K562 (cell line): ENCODE results near the gene HLA-DOB. TPM values are rescaled to one million over a fixed set of nuclear protein-coding genes. Genes with fewer than 3 reads are reported as not detected.

Source experiments
- ATAC-seq: fragments of 200-7000 bp; cut with Tn5 transposase; 3 replicates; pipeline ENCODE4 v1.9.1; 2020; ENCODE audit warnings: moderate library complexity
- BruUV-seq: library from RNA; stranded (reverse); fragments of 400-500 nt; replicated peaks from 2 replicates; lab custom pipeline; 2021; lab: Mats Ljungman, UMichigan
- CTCF ChIA-PET: fragments of 300-600 bp; formaldehyde crosslinking; extraction: SDS; loops from one replicate; lab custom pipeline; 2021; ENCODE audit warnings: low intra/inter-chr PET ratio; lab: Yijun Ruan, JAX
- POLR2A ChIA-PET: fragments of 300-600, 350-650 bp; sonication (Branson Sonifier 250); formaldehyde crosslinking; extraction: SDS; loops from one replicate; lab custom pipeline; 2021; ENCODE audit warnings: antibody characterized with exemption, inconsistent platforms; lab: Yijun Ruan, JAX
- DNase-seq, 4 experiments: peaks; one replicate each; pipeline versions ENCODE4 v3.0.0 to v3.0.0-alpha.2; 2011 to 2018; ENCODE audit warnings: low spot score in 3 of 4, mixed read lengths in 3 of 4; ENCODE audit errors: extremely low read depth in 1 of 4
- FAIRE-seq: peaks from 2 replicates; lab custom pipeline; 2011; peaks lifted over from hg19 to GRCh38; lab: Jason Lieb, UNC
- H2AFZ ChIP-seq: 2 replicates; pipeline ENCODE4 v1.6.0; 2011; ENCODE audit warnings: low read depth, low read length, control low read depth, inconsistent platforms
- H3K27ac ChIP-seq: fragments of 200-600 bp; 3 replicates; pipeline ENCODE4 v1.8.0; 2011; ENCODE audit warnings: low read depth, mild to moderate bottlenecking, control low read depth, inconsistent platforms, low read length, moderate library complexity, mixed read lengths; ENCODE audit errors: extremely low read depth
- H3K27me3 ChIP-seq, 2 experiments: fragments of 300-600 bp in 1 of 2; 2 replicates in 1 of 2; 3 replicates in 1 of 2; pipeline versions ENCODE4 v1.6.0 to v1.8.0; 2011; ENCODE audit warnings: inconsistent platforms in 2 of 2, low read length in 2 of 2, mild to moderate bottlenecking in 1 of 2, mixed read lengths in 1 of 2, moderate library complexity in 1 of 2; ENCODE audit not compliant: control insufficient read depth in 2 of 2, insufficient read depth in 2 of 2
- H3K36me3 ChIP-seq: fragments of 300-600 bp; 3 replicates; pipeline ENCODE4 v1.8.0; 2011; ENCODE audit warnings: mild to moderate bottlenecking, low read length, inconsistent platforms; ENCODE audit not compliant: control insufficient read depth, insufficient read depth
- H3K4me1 ChIP-seq, 2 experiments: fragments of 200-600 bp in 1 of 2; replicated peaks in 1 of 2; 2 replicates in 1 of 2; 3 replicates in 1 of 2; pipeline versions ENCODE4 v1.5.1 to v1.8.0; 2011; ENCODE audit warnings: inconsistent platforms in 2 of 2, low read length in 2 of 2, mild to moderate bottlenecking in 1 of 2, mixed read lengths in 1 of 2, moderate library complexity in 1 of 2; ENCODE audit not compliant: control insufficient read depth in 2 of 2, insufficient read depth in 2 of 2
- H3K4me2 ChIP-seq: 2 replicates; pipeline ENCODE4 v1.6.1; 2011; ENCODE audit warnings: low read length, control low read depth, inconsistent platforms, mixed read lengths; ENCODE audit not compliant: insufficient read depth
- H3K4me3 ChIP-seq: fragments of 200-600 bp; sonication (generic), shearing (Covaris generic); 2 replicates; pipeline ENCODE4 v1.5.1; 2016; ENCODE audit warnings: control low read depth, inconsistent platforms
- H3K79me2 ChIP-seq: fragments of 200-600 bp; 3 replicates; pipeline ENCODE4 v1.8.0; 2011; ENCODE audit warnings: low read length, inconsistent platforms; ENCODE audit not compliant: control insufficient read depth, insufficient read depth
- H3K9ac ChIP-seq, 2 experiments: 2 replicates each; pipeline versions ENCODE4 v1.6.0 to v1.6.1; 2011; ENCODE audit warnings: low read depth in 2 of 2, low read length in 2 of 2, control low read depth in 1 of 2, inconsistent platforms in 1 of 2, mild to moderate bottlenecking in 1 of 2, mixed read lengths in 1 of 2; ENCODE audit not compliant: insufficient read depth in 1 of 2
- H3K9me1 ChIP-seq: one replicate; pipeline ENCODE4 v1.6.0; 2011; ENCODE audit warnings: inconsistent platforms, mild to moderate bottlenecking, low read length, moderate library complexity; ENCODE audit not compliant: control insufficient read depth, insufficient read depth
- H3K9me3 ChIP-seq: replicated peaks from 2 replicates; pipeline ENCODE4 v1.5.1; 2011; ENCODE audit warnings: low read depth, low read length, inconsistent platforms; ENCODE audit not compliant: control insufficient read depth, insufficient read depth
- H4K20me1 ChIP-seq: replicated peaks from 2 replicates; pipeline ENCODE4 v1.6.1; 2011; ENCODE audit warnings: low read length, inconsistent platforms, mixed read lengths; ENCODE audit not compliant: control insufficient read depth, insufficient read depth
- CHD4 ChIP-seq: fragments of 200-600 bp; sonication (generic); IDR thresholded peaks from 3 replicates; pipeline ENCODE4 v1.6.1; 2012; ENCODE audit warnings: low read depth, mild to moderate bottlenecking, mixed read lengths, low read length, inconsistent platforms; ENCODE audit not compliant: insufficient read depth, insufficient replicate concordance, poor library complexity, severe bottlenecking
- CSDE1 ChIP-seq, 2 experiments: fragments of 450-650 bp; IDR thresholded peaks; 2 replicates each; pipeline ENCODE4 v1.6.1; 2016; ENCODE audit warnings: mild to moderate bottlenecking in 1 of 2
- ETV1 ChIP-seq: fragments of 450-650 bp; conservative IDR thresholded peaks from 2 replicates; pipeline ENCODE4 v1.6.1; 2016; ENCODE audit warnings: missing genetic modification characterization, control low read depth, low read depth, missing compliant biosample characterization
- GTF2A2 ChIP-seq: IDR thresholded peaks from 2 replicates; pipeline ENCODE4 v1.6.1; 2016; ENCODE audit warnings: mild to moderate bottlenecking, missing genetic modification characterization, missing compliant biosample characterization
- NONO ChIP-seq, 2 experiments: fragments of 200-400 bp in 1 of 2; fragments of 450-650 bp in 1 of 2; formaldehyde crosslinking in 1 of 2; IDR thresholded peaks; 2 replicates each; pipeline ENCODE4 v1.6.1; 2017; ENCODE audit warnings: low read depth in 2 of 2, mild to moderate bottlenecking in 2 of 2, moderate library complexity in 2 of 2, low read length in 1 of 2
- TCF3 ChIP-seq: sonication (generic); formaldehyde crosslinking; IDR thresholded peaks from 2 replicates; pipeline ENCODE4 v1.4.0; 2020; ENCODE audit warnings: mild to moderate bottlenecking, missing genetic modification reagents
- U2AF2 ChIP-seq: fragments of 200-400 bp; formaldehyde crosslinking; optimal IDR thresholded peaks from 2 replicates; pipeline ENCODE3; 2017; ENCODE audit warnings: low read depth, mild to moderate bottlenecking, low read length
- WGBS: fragments of 100-300 bp; shearing (Covaris generic); methylation state at CpG from one replicate; pipeline ENCODE4 v1.1.6; 2016; ENCODE audit warnings: low coverage, mixed read lengths; ENCODE audit not compliant: insufficient coverage; ENCODE audit errors: missing lambda C conversion rate; 5-methylcytosine and 5-hydroxymethylcytosine counted together
- in situ Hi-C: fragments of 300-500 bp; cut with MboI; formaldehyde crosslinking; loops from 4 replicates; pipeline ENCODE4 v1.15.0; 2018; ENCODE audit warnings: inconsistent platforms, mixed read lengths
- intact Hi-C: fragments of 100-400 bp; cut with micrococcal nuclease; formaldehyde crosslinking; loops from 2 replicates; pipeline ENCODE4 v1.14.2; 2022
- polyA plus RNA-seq, 8 experiments: library from polyadenylated mRNA; depleted of rRNA in 4 of 8; stranded (reverse) in 5 of 8; unstranded in 3 of 8; fragments of >200 nt; fragmentation: Nextera tagmentation in 2 of 8; fragmentation: Illumina TruSeq in 1 of 8; extraction: Ambion mirVana in 2 of 8; extraction: Trizol in 1 of 8; gene quantifications; 2 replicates each; pipeline versions ENCODE4 v1.2.1 to v1.2.3, GENCODE V29; 2011 to 2014; ENCODE audit warnings: inconsistent platforms in 1 of 8, missing spikeins in 1 of 8
- total RNA-seq, 7 experiments: library from RNA; depleted of rRNA in 6 of 7; stranded (reverse); fragments of >200 nt in 6 of 7; fragmentation: Illumina TruSeq in 2 of 7; extraction: Trizol in 2 of 7; gene quantifications; 2 replicates each; pipeline versions ENCODE4 v1.2.1 to v1.2.3, GENCODE V29; 2011 to 2021; ENCODE audit warnings: low replicate concordance in 1 of 7
- TF ChIP-seq, protein P1 (sequence below), 2 experiments: fragments of 450-650 bp; conservative IDR thresholded peaks; 2 replicates each; pipeline ENCODE4 v1.6.1; 2017; ENCODE audit warnings: mild to moderate bottlenecking in 2 of 2, moderate library complexity in 2 of 2
- TF ChIP-seq, protein P2 (sequence below): fragments of 250-450 bp; sonication (Bioruptor Pico); IDR thresholded peaks from 2 replicates; pipeline ENCODE4 v1.4.0; 2020; ENCODE audit warnings: mild to moderate bottlenecking
- TF ChIP-seq, protein P3 (sequence below): sonication (generic); formaldehyde crosslinking; IDR thresholded peaks from 2 replicates; pipeline ENCODE4 v1.8.0; 2022; ENCODE audit warnings: mild to moderate bottlenecking, missing genetic modification reagents

Gene HLA-DOB
- total and polyA plus RNA-seq, 9 of the 15 experiments (the other 6 are each of a cell fraction or from before 2014, with no cell fraction given), result 1.2 to 4.0 (median 2.5) TPM

DNA sequence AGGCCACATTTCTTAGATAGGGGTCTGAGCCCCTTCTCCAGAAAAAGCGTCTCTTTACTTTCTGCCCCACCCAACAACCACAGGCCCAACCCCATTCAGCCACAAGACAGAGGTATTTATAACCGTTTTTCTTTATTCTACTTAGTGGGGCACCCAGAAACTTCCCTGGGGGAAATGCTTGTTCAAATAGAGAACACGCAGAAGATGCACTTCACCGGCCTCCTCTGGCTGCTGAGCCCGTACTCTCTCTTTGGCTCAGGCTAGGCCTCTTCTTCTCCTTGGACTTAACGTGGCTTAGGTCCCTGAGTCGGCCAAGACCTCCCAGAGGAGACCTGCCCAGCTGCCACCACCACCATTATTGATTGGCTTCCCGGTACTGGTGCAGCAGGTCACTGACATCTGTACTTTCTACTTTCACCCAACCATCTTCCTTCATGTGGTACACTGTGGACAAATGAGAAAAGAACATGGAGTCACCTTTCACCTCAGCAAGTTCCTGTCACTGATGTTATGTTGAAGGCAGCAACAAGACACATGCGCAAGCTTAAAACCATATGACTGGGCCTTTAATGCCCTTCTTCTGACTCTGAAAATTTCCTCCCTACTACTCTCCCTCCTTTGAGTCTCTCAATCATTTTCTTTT is 23.9 kb upstream of the HLA-DOB start (continued):
- TF ChIP-seq, protein P1, sequence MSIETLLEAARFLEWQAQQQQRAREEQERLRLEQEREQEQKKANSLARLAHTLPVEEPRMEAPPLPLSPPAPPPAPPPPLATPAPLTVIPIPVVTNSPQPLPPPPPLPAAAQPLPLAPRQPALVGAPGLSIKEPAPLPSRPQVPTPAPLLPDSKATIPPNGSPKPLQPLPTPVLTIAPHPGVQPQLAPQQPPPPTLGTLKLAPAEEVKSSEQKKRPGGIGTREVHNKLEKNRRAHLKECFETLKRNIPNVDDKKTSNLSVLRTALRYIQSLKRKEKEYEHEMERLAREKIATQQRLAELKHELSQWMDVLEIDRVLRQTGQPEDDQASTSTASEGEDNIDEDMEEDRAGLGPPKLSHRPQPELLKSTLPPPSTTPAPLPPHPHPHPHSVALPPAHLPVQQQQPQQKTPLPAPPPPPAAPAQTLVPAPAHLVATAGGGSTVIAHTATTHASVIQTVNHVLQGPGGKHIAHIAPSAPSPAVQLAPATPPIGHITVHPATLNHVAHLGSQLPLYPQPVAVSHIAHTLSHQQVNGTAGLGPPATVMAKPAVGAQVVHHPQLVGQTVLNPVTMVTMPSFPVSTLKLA (conservative IDR thresholded peaks at IDR 0.05), result no peak
- no peak for TF ChIP-seq U2AF2
- no peak for TF ChIP-seq ETV1 (tag)
- no peak for TF ChIP-seq GTF2A2 (tag)
- TF ChIP-seq, protein P2, sequence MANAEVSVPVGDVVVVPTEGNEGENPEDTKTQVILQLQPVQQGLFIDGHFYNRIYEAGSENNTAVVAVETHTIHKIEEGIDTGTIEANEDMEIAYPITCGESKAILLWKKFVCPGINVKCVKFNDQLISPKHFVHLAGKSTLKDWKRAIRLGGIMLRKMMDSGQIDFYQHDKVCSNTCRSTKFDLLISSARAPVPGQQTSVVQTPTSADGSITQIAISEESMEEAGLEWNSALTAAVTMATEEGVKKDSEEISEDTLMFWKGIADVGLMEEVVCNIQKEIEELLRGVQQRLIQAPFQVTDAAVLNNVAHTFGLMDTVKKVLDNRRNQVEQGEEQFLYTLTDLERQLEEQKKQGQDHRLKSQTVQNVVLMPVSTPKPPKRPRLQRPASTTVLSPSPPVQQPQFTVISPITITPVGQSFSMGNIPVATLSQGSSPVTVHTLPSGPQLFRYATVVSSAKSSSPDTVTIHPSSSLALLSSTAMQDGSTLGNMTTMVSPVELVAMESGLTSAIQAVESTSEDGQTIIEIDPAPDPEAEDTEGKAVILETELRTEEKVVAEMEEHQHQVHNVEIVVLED (CRISPR knock-in tag), result no peak

DNA sequence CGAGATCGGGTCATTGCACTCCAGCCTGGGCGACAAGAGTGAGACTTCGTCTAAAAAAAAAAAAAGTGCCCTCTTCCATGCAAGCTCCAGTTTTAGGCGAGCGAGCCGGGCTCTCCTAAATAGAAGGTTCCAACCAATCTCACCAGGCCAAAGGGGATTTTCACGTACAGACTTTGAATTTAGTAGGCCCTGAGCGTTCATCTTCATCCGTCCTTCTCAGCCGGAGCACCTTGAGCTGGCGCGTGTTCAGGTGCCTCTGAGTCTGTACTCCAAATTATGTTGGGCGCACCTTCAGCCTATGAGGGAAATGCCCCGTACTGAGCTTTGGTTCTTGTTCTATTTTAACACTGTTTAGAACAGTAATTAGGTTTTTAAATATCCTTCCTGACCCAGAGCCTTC is 22.6 kb upstream of the HLA-DOB start:
- CTCF ChIA-PET, result interaction anchor here (0.8 to 6.6 kb wide), 4 partner anchors 15 to 94 kb away, joined by 3 to 66 read pairs (median 15); partner anchors contain the start of genes PSMB9 and TAP1
- in situ Hi-C loops (no loop called here), intact Hi-C loops (no loop called here)
- WGBS, result 80% methylated on average over 15 of the region's 15 CpGs
- H3K4me2 ChIP-seq, result no peak overlapping the region
- H3K9me1 ChIP-seq, result no peaks in the 10 kb centered on the region
- POLR2A ChIA-PET, result interaction anchor here (1.4 to 5.1 kb wide), 9 partner anchors 13 to 145 kb away, joined by 4 to 56 read pairs (median 14); partner anchors contain the start of genes PSMB9 and TAP1
- peaks cover 11% of the 10 kb centered on the region; the same call in 2 of the 3 replicates for H3K79me2 ChIP-seq
- H2AFZ ChIP-seq, result no peak overlapping the region
- H3K4me1 ChIP-seq, result peaks cover 9 to 16% of the 10 kb centered on the region in 2 experiments; a peak in 4 of 5 replicates
- no peak overlapping the region for H3K27ac ChIP-seq
- H3K36me3 ChIP-seq, result peaks cover 26% of the 10 kb centered on the region; the same call in 2 of the 3 replicates
- no peak overlapping the region for H3K9ac ChIP-seq
- BruUV-seq, result no TSS peak
- FAIRE-seq, result no peak
- no peak overlapping the region for H3K4me3 ChIP-seq
- no peak for DNase-seq
- H3K9me3 ChIP-seq, result no peaks in the 10 kb centered on the region
- no peaks in the 10 kb centered on the region for H4K20me1 ChIP-seq
- no peak for ATAC-seq
- 0 out of 5 replicates have a peak, but pooled peaks cover 0 to 8% of the 10 kb centered on the region in 2 experiments for H3K27me3 ChIP-seq
- TF ChIP-seq TCF3 (CRISPR knock-in tag) (no peak), CHD4 (no peak), NONO (IDR thresholded peaks at IDR 0.05; ENCODE audit: low read depth in 2 of 2, low read length in 1 of 2) (no peak), CSDE1 (IDR thresholded peaks at IDR 0.05) (no peak)
- TF ChIP-seq, protein P3, sequence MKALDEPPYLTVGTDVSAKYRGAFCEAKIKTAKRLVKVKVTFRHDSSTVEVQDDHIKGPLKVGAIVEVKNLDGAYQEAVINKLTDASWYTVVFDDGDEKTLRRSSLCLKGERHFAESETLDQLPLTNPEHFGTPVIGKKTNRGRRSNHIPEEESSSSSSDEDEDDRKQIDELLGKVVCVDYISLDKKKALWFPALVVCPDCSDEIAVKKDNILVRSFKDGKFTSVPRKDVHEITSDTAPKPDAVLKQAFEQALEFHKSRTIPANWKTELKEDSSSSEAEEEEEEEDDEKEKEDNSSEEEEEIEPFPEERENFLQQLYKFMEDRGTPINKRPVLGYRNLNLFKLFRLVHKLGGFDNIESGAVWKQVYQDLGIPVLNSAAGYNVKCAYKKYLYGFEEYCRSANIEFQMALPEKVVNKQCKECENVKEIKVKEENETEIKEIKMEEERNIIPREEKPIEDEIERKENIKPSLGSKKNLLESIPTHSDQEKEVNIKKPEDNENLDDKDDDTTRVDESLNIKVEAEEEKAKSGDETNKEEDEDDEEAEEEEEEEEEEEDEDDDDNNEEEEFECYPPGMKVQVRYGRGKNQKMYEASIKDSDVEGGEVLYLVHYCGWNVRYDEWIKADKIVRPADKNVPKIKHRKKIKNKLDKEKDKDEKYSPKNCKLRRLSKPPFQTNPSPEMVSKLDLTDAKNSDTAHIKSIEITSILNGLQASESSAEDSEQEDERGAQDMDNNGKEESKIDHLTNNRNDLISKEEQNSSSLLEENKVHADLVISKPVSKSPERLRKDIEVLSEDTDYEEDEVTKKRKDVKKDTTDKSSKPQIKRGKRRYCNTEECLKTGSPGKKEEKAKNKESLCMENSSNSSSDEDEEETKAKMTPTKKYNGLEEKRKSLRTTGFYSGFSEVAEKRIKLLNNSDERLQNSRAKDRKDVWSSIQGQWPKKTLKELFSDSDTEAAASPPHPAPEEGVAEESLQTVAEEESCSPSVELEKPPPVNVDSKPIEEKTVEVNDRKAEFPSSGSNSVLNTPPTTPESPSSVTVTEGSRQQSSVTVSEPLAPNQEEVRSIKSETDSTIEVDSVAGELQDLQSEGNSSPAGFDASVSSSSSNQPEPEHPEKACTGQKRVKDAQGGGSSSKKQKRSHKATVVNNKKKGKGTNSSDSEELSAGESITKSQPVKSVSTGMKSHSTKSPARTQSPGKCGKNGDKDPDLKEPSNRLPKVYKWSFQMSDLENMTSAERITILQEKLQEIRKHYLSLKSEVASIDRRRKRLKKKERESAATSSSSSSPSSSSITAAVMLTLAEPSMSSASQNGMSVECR (CRISPR knock-in tag), result no peak
